BE2C (cell line): Measurements from ENCODE around the gene GADD45A.

Source experiments
- DNase-seq: peaks from one replicate; pipeline ENCODE4 v3.0.0-alpha.2; 2020
- H3K27me3 ChIP-seq: fragments of 250-450 bp; sonication (Bioruptor Pico); 2 replicates; pipeline ENCODE4 v1.5.1; 2020; ENCODE audit warnings: mild to moderate bottlenecking
- H3K36me3 ChIP-seq: fragments of 250-450 bp; sonication (Bioruptor Pico); 2 replicates; pipeline ENCODE4 v1.5.1; 2020; ENCODE audit warnings: mild to moderate bottlenecking
- H3K4me1 ChIP-seq: fragments of 250-450 bp; sonication (Bioruptor Pico); 2 replicates; pipeline ENCODE4 v1.5.1; 2020
- H3K4me3 ChIP-seq: 2 replicates; pipeline ENCODE4 v1.5.1; 2011; ENCODE audit warnings: low read depth, low read length
- H3K9me3 ChIP-seq: fragments of 250-450 bp; sonication (Bioruptor Pico); 2 replicates; pipeline ENCODE4 v1.5.1; 2020
- CTCF ChIP-seq: IDR thresholded peaks from 2 replicates; pipeline ENCODE4 v1.5.1; 2012; ENCODE audit warnings: mild to moderate bottlenecking, low read depth, low read length

Gene GADD45A

GRCh38 chr1:67716800-67717199 is 31.8 kb downstream of the GADD45A start:
- DNase-seq = no peak
- peaks cover 21% of the 10 kb centered on the region for H3K4me1 ChIP-seq

GRCh38 chr1:67717876-67718275 is 32.9 kb downstream of the GADD45A start:
- DNase-seq = no peak
- Histone ChIP-seq H3K36me3 (no peaks in the 10 kb centered on the region), H3K4me1 (peaks cover 20% of the 10 kb centered on the region), H3K27me3 (no peaks in the 10 kb centered on the region), H3K4me3 (no peak overlapping the region), H3K9me3 (no peaks in the 10 kb centered on the region)
- no peak for TF ChIP-seq CTCF

More at GRCh38 chr1:67716800-67717199, 31.8 kb downstream of the GADD45A start:
- H3K9me3 ChIP-seq = no peaks in the 10 kb centered on the region
- H3K4me3 ChIP-seq = no peak overlapping the region
- no peak for TF ChIP-seq CTCF
- no peaks in the 10 kb centered on the region for H3K36me3 ChIP-seq
- H3K27me3 ChIP-seq = no peaks in the 10 kb centered on the region

- Histone ChIP-seq H3K36me3 (no peaks in the 10 kb centered on the region), H3K4me3 (no peak overlapping the region), H3K9me3 (no peaks in the 10 kb centered on the region), H3K4me1 (peaks cover 7% of the 10 kb centered on the region), H3K27me3 (no peaks in the 10 kb centered on the region)
- no peak for TF ChIP-seq CTCF
- no peak for DNase-seq
These were observed 34.6 kb downstream of the GADD45A start for GRCh38 chr1:67719329-67720196.

DNA sequence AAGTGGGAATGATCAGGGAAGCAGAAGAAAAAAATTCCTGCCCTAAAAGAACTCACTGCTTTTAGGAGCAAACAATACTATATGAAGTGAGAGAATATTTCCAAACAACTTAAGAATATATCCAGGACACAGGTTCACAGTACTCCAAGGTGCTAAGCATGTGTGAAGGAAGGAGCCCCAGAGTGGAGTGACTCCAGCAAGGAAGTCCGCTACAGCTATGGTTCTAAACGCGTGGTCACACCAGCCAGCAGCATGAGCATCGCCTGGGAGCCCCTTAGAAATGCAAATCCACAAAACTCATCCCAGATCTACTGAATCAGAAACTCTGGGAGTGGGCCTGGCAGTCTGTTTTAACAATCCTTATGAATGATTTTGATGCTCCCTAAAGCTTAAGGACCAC is 36.1 kb downstream of the GADD45A start:
- no peaks in the 10 kb centered on the region for H3K9me3 ChIP-seq
- no peak for TF ChIP-seq CTCF
- peaks cover 4% of the 10 kb centered on the region for H3K4me1 ChIP-seq
- no peaks in the 10 kb centered on the region for H3K27me3 ChIP-seq
- H3K36me3 ChIP-seq = no peaks in the 10 kb centered on the region
- H3K4me3 ChIP-seq = no peak overlapping the region
- DNase-seq = no peak

GRCh38 chr1:67721650-67722291 is 36.8 kb downstream of the GADD45A start:
- Histone ChIP-seq H3K27me3 (no peaks in the 10 kb centered on the region), H3K4me1 (no peaks in the 10 kb centered on the region; the same call in 1 of the 2 replicates), H3K4me3 (no peak overlapping the region), H3K9me3 (no peaks in the 10 kb centered on the region), H3K36me3 (no peaks in the 10 kb centered on the region)
- no peak for DNase-seq
- no peak for TF ChIP-seq CTCF
